C4-2B (cell line): ENCODE data around the gene ILDR2.

Experiments
- H3K27ac ChIP-seq: fragments of 450-650 bp; 2 replicates; pipeline ENCODE4 v1.5.1; 2017
- ZFX ChIP-seq: fragments of 450-650 bp; IDR thresholded peaks from 2 replicates; pipeline ENCODE4 v1.6.1; 2017
- TF ChIP-seq, protein P1 (sequence below): fragments of 450-650 bp; conservative IDR thresholded peaks from 2 replicates; pipeline ENCODE4 v1.5.1; 2017; ENCODE audit warnings: mild to moderate bottlenecking

The ILDR2 gene

DNA sequence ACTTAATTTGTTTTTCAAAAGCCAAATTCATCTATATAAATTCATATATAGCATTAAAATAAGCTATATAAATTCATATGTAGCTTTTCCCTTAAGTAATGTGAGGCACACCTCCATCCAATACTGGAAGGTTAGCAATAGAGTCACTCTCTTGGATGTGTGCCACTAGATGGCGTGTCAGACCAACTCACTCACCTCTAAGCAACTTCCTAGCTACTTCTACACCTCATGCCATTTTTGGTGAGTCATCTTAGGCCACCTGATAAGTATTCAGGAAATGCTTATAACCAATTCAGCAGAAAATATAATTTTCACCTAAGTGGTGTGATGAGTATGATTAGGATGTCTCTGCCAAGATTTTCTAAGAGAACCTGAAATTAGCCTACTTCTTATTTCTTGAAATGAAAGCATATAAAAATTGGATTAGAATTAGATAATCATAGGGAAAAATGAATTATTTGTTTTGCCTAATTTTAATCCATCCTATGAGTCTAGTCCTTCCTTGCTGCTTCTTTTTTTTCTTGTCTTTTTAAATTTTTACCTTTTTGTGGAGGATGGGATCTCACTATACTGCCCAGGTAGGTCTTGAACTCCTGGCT, 64.8 kb downstream of the ILDR2 start:
- H3K27ac ChIP-seq = no peak overlapping the region
- TF ChIP-seq ZFX = no peak
- TF ChIP-seq, protein P1, sequence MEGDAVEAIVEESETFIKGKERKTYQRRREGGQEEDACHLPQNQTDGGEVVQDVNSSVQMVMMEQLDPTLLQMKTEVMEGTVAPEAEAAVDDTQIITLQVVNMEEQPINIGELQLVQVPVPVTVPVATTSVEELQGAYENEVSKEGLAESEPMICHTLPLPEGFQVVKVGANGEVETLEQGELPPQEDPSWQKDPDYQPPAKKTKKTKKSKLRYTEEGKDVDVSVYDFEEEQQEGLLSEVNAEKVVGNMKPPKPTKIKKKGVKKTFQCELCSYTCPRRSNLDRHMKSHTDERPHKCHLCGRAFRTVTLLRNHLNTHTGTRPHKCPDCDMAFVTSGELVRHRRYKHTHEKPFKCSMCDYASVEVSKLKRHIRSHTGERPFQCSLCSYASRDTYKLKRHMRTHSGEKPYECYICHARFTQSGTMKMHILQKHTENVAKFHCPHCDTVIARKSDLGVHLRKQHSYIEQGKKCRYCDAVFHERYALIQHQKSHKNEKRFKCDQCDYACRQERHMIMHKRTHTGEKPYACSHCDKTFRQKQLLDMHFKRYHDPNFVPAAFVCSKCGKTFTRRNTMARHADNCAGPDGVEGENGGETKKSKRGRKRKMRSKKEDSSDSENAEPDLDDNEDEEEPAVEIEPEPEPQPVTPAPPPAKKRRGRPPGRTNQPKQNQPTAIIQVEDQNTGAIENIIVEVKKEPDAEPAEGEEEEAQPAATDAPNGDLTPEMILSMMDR = peak; percentile 90

DNA sequence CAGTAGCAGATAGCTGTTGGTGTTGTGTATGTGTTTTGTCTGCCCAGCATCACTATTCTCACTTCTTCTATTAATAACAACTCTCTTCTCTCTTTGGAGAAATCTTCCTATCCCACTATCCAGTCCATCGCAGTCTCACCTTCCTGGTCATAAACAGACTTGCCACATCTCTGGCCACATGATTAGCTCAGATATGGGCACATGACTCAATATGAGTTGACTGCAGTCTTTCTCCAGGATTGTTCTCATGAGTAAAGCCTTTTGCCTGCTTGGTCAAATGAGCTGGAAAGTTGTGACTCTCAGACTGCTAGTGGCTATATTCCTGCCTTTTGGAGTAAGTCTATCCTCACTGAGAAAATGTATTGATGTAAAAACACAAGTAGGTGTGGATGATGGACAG, 66.4 kb downstream of the ILDR2 start:
- no peak overlapping the region for H3K27ac ChIP-seq
- TF ChIP-seq, protein P1 = no peak
- TF ChIP-seq ZFX = no peak

DNA sequence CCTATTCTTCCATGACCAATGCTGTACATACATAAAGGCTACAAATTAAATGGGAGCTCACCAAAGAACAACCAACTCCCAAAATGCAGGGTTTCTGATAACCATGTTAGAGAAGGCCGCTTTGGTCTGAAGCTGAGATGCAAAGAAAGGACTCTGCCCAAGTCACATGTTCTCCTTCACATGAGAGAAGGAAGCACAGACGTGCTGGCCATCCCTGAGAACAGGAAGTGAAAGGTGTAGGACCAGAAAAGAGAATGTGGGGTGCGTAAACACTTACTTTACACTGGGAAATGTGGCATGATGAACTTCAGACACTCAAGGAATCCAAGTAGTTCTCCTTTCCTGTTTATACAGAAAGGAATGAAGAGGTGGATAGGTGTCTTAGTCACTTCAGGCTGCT, 67.6 kb downstream of the ILDR2 start:
- no peak overlapping the region for H3K27ac ChIP-seq
- no peak for TF ChIP-seq ZFX
- TF ChIP-seq, protein P1 = no peak

DNA sequence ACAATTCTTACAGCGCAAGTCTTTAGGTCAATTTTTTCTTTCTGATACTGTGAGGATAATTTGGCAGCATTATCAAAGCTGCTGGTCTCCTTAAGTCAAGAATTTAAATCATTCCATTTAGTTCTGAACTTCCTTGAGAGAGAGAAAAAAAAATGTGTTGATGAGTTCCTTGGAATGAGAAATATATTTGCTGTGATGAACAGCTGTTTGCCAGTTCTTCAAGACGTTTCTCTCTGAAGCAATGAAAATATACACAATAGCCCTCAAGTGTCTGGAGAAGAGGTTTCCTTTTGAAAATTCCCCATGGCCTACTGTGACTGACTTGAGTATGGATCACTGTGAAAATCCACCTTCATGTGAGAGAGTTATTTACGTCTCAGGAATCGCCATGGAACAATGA, 68.3 kb downstream of the ILDR2 start:
- no peak overlapping the region for H3K27ac ChIP-seq
- TF ChIP-seq, protein P1 = no peak
- TF ChIP-seq ZFX = no peak

DNA sequence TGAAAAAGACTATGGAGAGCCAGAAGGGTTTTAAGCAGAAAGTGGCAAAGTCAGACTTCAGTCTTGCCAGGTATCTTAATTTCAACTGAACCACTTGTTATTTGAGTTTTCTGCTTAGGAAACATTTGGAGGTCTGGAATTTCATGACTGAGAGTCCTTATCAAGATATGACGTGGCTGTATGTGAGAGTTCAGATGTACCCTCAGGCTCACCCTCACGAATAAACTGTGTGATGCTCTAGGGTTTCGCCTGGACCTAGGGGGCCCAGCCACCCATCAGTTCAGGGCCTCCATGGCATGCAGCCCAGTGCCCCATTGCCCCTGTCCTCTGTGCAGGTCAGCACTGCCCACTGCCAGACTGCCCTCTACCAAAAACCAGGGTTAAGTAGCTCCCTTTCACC, 68.7 kb downstream of the ILDR2 start:
- no peak overlapping the region for H3K27ac ChIP-seq
- TF ChIP-seq, protein P1 = no peak
- no peak for TF ChIP-seq ZFX

DNA sequence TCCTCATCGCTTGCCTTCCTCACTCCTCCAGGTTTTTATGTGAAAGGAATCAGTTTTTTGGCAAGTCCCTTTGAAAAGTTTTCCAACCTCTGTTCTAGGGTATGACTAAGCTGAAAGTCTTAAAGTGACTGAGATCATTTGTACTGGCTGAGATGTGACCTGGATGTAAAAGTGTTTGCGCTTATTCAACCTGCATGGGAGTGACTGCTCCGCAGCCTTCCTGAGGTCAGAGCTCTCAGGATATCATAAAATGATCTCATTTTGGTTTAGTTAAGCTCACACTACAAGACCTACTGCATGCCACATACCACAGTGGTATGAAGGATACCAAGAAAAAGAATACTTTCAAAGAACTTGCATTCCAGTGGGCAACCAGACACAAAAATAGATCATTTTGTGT, 69.4 kb downstream of the ILDR2 start:
- TF ChIP-seq, protein P1 = no peak
- TF ChIP-seq ZFX = no peak
- no peak overlapping the region for H3K27ac ChIP-seq

DNA sequence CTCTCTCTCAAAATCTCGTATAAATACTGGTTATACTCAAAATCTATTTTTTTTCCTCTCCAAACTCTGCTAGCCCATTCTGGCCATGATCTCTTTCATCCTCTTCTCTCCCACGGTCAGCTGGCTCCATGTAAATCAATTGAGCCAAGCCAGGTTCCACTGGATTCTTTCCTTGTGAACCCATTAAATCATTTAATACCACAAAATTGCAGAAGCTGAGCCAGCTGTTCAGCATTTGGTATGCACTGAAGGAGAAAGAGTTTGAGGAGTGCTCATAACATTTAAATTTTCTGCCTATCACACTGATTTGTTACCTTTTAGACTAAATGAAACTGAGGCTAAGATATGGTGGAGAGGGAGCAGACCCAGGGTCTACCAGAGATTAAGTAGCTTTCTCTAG, 70.2 kb downstream of the ILDR2 start:
- no peak for TF ChIP-seq ZFX
- TF ChIP-seq, protein P1 = no peak
- no peak overlapping the region for H3K27ac ChIP-seq
